Sigmoid colon (tissue), 4 donors: Measurements from ENCODE around the gene TMEM86B.

Experiments
- CTCF ChIP-seq, 4 experiments: fragments of 450-650 bp in 3 of 4; fragments of 200-600 bp in 1 of 4; IDR thresholded peaks; one replicate each; pipeline ENCODE4 v1.5.1; 2016 to 2019; ENCODE audit warnings: antibody characterized with exemption in 4 of 4, mild to moderate bottlenecking in 3 of 4, moderate library complexity in 2 of 4
- EP300 ChIP-seq, 4 donors: sonication (generic); formaldehyde crosslinking; IDR thresholded peaks; one replicate each; pipeline ENCODE4 v1.6.1; 2017; ENCODE audit warnings: antibody characterized with exemption in 4 of 4
- POLR2A ChIP-seq, 2 donors: fragments of 450-650 bp; IDR thresholded peaks; one replicate each; pipeline ENCODE4 v1.6.1; 2016; ENCODE audit warnings: antibody characterized with exemption in 2 of 2, mild to moderate bottlenecking in 2 of 2, moderate library complexity in 2 of 2
- POLR2AphosphoS5 ChIP-seq, 4 donors: sonication (generic); formaldehyde crosslinking; IDR thresholded peaks; one replicate each; pipeline ENCODE4 v1.6.1; 2017; ENCODE audit warnings: antibody characterized with exemption in 4 of 4

- TF ChIP-seq CTCF (IDR thresholded peaks at IDR 0.05) (no peak), EP300 (IDR thresholded peaks at IDR 0.05) (no peak), POLR2AphosphoS5 (IDR thresholded peaks at IDR 0.05) (no peak), POLR2A (IDR thresholded peaks at IDR 0.05) (no peak)
Observed at GRCh38 chr19:55197528-55197927, 31.0 kb downstream of the TMEM86B start.
